ENCODE results near the gene TSHZ2. TPM values are rescaled to one million over a fixed set of nuclear protein-coding genes. Genes with fewer than 3 reads are reported as not detected.
"Not testable (repeated sequence)": the region's sequence is repeated elsewhere in the genome, so short reads cannot be mapped to it uniquely, and the experiment has no call there.

Gene TSHZ2
- total RNA-seq, 1 donor from 2014 or later: 1.9 TPM

GRCh38 chr20:53522026-53522425 lies 549.9 kb downstream of the TSHZ2 start:
- DNase-seq: no peak

- no peak for DNase-seq
Observed at GRCh38 chr20:53522696-53523095, 550.5 kb downstream of the TSHZ2 start.

GRCh38 chr20:53523615-53524014 lies 551.5 kb downstream of the TSHZ2 start:
- DNase-seq: not testable (repeated sequence)

- DNase-seq: no peak
Observed at GRCh38 chr20:53524589-53525312, 552.6 kb downstream of the TSHZ2 start.

GRCh38 chr20:53527196-53527595 lies 555.0 kb downstream of the TSHZ2 start:
- no peak for DNase-seq

- no peak for DNase-seq
Observed at GRCh38 chr20:53529658-53530057, 557.5 kb downstream of the TSHZ2 start.

- DNase-seq: no peak
Observed at GRCh38 chr20:53530440-53530839, 558.3 kb downstream of the TSHZ2 start.

- not testable (repeated sequence) for DNase-seq
Observed at GRCh38 chr20:53532654-53533312, 560.6 kb downstream of the TSHZ2 start.

GRCh38 chr20:53533500-53533899 lies 561.3 kb downstream of the TSHZ2 start:
- no peak for DNase-seq

GRCh38 chr20:53534037-53534436 lies 561.9 kb downstream of the TSHZ2 start:
- no peak for DNase-seq

- no peak for DNase-seq
Observed at GRCh38 chr20:53535878-53536277, 563.7 kb downstream of the TSHZ2 start.

GRCh38 chr20:53536382-53536781 lies 564.2 kb downstream of the TSHZ2 start:
- not testable (repeated sequence) for DNase-seq

GRCh38 chr20:53539516-53539915 lies 567.4 kb downstream of the TSHZ2 start:
- no peak for DNase-seq

Measured in dermis blood vessel endothelial cell (primary cell).